GM19193 (cell line): ENCODE measurements around the gene ART3.

ENCODE experiments used
- POLR2A ChIP-seq: IDR thresholded peaks from 4 replicates; pipeline ENCODE4 v1.6.1; 2011; ENCODE audit not compliant: insufficient read depth, insufficient read length; ENCODE audit errors: extremely low read depth

The ART3 gene

DNA sequence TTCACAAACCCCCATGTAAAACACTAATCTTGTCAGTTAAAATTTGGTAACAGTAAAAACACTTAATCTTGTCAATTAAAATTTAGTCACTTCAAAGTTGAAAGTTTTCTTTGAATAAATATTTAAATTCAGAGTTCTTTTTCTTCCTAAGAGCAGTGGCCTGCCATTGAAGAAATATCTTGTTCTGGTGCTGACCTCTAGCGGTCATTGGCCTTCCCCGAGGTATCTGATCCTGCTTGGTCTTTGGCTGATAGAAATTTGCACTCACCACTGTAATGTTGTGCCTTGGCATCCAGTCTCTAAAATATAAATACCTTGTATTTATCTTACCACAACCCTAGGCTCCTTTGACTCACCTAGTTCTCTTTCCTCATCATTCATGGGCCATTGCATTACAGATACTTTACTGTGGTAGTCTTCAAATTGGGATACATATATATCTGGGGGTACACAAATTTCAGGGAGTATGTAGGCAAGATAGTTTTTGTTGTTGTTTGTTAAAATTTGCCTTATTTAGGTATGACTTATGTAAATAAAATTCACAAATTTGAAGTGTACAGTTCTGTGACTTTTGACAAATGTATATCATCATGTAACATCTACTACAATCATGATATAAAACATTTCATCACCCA lies 6.7 kb upstream of the ART3 start:
- TF ChIP-seq POLR2A = no peak

DNA sequence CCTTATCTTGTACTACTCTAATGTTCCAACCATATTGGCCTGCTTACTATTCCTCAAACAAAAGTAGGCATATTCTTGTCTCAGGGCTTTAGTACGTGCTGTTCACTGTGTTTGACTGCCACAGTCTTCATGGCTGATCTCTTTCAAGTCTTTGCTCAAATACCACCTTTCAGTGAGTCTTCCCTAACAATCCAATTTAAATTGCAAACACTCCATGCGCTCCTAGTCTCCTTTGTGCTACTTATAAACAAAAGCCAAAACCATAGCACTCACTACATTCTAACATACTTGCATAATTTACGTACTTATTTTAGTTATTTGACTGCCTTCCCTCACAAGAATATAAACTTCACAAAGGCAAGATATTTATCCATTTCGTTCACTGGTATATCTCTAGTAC lies 1.7 kb upstream of the ART3 start:
- no peak for TF ChIP-seq POLR2A

DNA sequence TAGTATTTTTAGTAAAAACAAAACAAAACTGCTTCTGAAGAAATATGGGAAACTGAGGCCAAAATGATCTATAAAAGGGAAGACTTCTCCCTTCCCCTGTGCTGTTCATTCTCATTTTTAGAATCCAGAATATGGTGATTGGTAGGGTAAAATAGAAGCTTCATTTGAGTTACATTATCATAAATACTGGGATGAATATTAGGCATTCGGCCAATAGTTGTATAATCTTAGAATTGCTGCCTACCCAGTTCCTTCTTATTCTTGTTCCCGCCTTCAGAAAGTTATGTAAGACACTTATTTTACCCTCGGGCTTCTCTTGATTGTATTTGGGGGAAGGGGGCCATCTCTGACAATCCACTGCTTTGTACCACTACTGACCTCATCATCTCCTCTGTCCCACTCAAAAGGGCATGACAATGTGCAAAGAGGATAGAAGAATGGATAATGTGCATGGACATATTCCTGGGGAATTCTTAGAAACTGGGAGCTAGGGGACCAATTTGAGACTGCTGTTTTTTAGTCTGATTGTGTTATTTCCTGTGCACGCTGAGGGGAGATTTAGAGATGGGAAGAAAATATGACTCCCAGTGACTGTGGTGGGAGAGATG lies 588 bp downstream of the ART3 start:
- no peak for TF ChIP-seq POLR2A

DNA sequence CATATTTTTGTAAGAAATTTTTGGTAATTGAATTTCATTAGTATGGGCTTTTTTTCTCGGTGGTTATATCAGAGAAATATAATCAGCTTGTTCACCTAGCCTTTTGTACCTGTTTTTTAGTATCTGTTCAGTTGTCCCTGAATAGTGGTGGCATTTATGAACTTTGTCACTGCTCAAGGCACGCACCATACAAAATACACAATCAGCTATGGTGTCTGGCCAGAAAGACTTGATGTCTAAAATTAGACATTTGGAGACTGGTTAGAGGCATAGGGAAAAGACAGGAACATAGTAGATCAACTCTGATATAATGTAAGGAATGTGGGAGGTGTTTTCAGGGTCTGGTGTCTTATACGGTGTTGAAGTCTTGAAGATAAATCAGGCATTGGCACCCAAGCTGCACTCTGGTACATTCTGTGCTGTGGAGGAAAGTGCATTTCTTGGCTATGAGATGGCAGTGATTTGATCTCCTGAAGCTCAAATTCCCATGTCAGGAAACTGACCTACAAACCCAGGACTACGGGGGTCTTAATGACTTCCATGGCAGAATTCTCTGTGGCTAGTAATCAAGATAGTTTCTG lies 3.6 kb downstream of the ART3 start:
- TF ChIP-seq POLR2A = no peak

DNA sequence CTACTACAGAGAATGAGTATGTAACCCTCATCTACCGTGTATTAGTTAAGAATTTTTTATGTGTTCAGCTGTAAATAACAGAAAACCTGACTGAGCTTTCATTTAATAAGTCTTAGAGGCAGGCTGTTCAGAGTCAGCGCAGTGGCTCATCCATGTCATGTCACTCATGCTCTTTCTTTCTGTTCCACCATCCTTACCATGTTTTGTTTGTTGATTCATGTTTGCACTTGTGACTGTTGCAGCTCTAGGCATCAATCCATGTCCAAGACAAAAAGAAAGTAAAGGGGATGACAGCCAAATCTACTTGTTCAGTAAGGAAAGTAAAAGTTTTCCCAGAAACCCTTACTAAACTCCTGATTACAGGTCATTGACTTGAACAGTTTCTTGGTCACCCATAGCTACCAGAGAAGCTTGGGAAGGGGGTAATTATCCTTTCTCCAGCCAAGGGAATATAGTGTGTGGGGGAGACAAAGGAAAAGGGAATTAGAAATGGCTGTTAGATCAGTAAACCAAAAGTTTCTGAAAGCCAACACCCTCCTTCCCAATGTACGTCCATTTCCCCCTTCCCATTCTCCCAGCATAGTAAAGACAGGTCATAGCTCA lies 9.0 kb downstream of the ART3 start:
- no peak for TF ChIP-seq POLR2A

DNA sequence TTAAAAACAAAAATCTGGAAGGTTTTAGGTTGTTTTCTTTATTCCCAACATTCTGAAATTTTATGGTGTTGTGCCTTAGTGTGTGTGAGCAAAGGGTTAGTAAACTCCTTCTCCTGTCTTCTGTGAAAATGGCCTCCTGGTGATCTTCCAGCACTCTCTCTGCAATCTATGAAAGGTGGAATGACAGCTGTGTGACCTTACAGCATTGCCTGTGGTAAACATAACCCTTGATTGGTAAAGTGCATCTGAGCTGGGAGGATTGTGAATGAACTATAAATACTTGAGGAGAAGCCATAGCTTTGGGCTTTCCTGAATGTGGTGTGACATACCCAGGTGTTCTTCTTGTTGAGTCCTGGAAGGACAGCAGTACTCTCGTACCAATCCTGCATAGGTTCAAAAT lies 10.0 kb downstream of the ART3 start:
- no peak for TF ChIP-seq POLR2A

DNA sequence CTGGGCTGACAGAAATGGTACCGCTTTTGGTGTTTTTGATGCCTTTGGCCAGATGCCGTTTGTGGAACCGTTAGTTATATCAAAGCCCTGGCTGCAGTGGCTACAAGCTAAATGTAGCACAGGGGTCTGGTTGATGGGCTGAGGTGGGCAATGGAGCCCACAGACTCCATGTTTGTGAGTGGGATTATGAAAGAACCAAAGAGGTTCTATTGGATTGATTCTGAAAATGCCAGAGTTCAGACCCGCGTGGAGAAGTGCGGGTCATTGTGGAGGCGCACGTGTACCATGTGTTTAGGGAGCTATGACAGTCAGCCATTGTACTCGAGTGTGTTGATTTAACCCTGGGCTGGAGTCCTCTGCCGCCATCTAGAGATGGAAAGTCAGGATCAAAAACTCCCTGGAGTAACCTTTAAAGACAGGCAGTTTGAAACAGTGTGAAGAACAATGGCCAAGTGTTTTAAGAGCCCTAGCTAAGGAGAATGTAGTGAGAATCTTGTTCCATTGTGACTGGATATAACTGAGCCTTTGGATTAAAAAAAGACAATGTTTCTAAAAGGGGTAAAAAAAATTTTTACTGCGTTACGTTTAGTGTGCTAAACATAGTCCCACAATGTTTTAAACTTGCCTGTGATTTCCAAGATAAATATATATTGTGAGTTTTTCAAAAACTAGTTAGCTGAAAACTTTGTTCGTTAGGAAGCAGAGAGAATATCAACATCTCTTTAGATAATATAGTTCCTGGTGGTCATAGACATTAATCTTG lies 12.7 kb downstream of the ART3 start:
- no peak for TF ChIP-seq POLR2A

DNA sequence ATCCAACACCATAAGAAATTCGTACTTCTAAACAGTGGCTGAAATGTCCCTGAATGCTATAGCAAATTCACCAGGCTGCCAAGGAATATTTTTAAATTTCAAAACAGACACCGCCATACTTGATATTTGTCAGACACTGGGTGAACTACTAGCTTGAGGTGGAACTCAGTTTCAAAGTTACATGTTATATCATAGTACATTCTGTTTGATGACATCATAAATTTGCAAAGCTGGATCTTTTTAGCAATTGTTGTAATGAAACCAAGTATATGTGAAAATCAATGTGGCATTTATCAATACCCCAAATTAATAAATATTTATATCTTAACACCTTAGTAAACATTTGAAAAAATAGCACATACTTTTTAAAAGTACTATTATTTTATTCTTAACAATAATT lies 14.2 kb downstream of the ART3 start:
- no peak for TF ChIP-seq POLR2A

DNA sequence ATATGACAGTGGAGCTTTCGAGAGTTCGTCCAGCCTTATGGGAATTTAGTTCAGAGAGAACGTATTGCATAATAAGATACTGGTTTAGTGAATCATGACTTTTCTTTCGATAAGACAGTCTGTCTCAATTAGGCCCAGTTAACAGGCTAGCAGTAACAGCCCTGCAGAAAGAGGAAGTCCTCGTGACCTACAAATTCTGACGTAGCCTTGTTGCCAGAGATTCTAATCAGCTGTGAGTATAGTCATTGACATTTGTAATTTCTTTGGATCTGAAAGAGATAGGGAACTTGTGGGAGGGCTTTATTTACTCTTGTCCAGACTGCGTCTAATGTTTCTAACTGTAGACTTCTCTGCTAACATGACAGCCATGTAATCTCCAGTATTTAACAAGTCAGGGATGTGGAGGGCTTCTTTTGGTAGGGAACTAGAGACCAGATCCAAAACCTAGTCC lies 15.8 kb downstream of the ART3 start:
- no peak for TF ChIP-seq POLR2A

DNA sequence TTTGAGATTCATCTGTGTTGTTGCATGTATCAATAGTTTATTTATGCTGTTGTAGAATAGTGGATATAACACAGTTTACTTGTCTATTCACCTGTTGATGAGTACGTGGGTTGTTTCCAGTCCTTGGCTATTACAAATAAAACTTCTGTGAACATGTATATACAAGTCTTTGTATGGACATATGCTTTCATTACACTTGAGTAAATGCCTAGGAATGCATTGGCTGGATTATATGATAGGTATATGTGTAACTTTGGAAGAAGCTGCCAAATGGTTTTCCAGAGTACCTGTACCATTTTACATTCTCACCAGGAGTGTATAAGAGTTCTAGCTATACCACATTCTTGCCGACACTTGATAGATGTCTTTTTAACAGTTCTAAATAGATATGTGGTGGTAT lies 16.5 kb downstream of the ART3 start:
- TF ChIP-seq POLR2A = no peak

DNA sequence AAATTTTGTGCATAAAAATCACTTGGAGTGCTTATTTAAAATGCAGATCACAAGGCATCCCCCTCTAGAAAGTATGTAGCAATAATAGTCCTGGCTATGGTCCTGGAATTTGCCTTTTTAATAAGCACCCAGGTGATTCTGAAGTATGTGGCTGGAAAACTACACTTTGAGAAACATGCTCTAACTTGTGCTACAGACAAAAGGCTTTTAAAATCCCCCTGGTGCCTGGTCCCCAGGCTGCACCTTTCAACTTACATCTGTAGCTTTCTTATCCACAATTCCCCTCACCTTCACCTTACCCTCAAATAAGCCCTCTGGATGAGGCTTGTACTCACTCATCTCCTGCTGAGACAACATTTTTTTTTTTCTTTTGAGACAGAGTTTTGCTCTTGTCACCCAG lies 21.1 kb downstream of the ART3 start:
- no peak for TF ChIP-seq POLR2A

DNA sequence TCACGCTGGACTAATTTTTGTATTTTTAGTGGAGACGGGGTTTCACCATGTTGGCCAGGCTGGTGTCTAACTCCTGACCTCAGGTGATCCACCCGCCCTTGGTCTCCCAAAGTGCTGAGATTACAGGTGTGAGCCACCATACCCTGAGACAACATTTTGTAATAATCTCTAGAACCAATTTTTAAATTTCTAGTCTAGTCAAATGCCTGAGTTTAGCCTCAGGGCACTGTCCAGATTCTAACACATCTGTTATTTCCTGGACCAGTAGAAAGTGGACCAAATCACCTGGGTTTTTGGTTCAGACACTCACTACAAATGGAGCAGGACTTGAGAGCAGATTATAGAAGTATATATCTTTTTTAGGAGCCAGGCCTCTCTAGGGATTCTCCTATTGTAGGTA lies 21.6 kb downstream of the ART3 start:
- no peak for TF ChIP-seq POLR2A

DNA sequence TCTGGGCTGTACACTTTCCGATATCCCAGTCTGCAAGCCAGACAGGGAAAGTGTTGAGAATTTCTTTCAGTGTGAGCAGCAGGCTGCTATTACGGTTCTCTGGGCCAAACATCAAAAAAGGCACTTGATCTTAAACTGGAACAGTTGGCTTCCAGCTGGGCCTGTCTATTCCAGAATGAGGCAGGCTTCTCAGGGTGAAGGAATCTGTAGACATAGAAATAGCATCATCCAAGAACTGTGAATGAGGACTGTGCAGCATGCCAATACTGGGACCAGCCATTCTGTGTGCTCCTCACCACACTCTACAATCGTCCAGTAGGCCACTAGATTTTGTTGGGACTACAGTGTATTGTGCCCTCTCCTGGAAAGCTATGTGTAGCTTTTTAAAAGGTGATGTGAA lies 31.1 kb downstream of the ART3 start:
- no peak for TF ChIP-seq POLR2A

DNA sequence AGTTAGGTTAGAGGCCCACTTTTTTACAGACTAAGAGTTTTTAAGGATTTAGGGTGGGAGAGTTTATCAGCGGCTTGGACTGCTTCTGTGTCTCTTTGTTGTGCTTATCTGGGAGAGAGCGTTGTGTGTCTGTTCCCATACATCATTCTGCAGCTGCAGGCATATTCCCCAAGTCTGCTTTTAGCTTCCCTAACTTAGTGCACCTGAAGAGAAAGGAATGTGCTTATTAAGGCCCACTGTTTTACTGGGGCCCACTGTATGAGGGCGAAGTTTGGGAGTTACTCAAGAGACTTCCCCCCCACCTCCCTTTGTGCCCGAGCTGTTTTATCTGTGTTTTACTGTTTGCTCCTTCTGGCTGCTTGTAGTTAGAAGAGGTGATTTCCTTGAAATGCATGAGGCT lies 31.9 kb downstream of the ART3 start:
- no peak for TF ChIP-seq POLR2A

DNA sequence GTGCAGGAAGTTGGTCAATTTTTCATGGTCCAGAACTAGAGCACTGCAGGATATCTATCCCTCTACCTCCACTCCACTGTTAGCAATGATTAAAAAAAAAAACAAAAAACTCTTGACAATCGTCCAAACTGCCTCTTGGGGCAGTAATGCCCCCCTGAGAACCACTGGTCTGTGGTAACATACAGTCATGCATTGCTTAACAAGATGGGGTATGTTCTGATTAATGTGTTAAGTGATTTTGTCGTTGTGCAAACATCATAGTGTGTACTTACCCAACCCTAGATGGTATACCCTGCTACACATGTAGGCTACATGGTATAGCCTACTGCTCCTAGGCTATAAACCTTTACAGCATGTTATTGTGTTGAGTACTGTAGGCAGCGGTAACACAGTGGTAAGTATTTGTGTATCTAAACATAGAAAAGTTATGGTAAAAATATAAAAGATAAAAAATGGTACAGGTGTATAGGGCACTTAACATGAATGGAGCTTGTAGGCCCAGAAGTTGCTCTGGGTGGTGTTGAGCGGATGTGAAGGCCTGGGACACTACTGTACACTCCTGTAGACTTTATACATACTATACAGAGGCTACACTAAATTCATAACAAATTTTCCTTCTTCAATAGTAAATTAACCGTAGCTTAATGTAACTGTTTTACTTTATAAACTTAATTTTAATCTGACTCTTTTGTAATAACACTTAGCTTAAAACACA lies 34.1 kb downstream of the ART3 start:
- no peak for TF ChIP-seq POLR2A
